Activated CD8-positive, alpha-beta memory T cell treated with anti-CD3 and anti-CD28 coated beads, Interleukin-2, amount 10 ng/mL, durations not matched to agents 7 days and 5 days (primary cell): Measurements from ENCODE around the gene PRR15L. TPM values are rescaled to one million over a fixed set of nuclear protein-coding genes. Genes with fewer than 3 reads are reported as not detected.
"Not testable (repeated sequence)": the region's sequence is repeated elsewhere in the genome, so short reads cannot be mapped to it uniquely, and the experiment has no call there.

Source experiments
- ATAC-seq: fragments of 150-1000 bp; cut with Tn5 transposase; one replicate; pipeline ENCODE4 v1.10.0; 2021; ENCODE audit warnings: moderate library complexity
- CTCF ChIA-PET: fragments of 350-600 bp; sonication (Branson Sonifier 250); formaldehyde crosslinking; loops from one replicate; lab custom pipeline; 2021; ENCODE audit warnings: antibody characterized with exemption; lab: Charles Lee
- DNase-seq: peaks from one replicate; pipeline ENCODE4 v3.0.0-alpha.2; 2020
- H3K27ac Mint-ChIP-seq: one replicate; pipeline ENCODE4 v1.8.0; 2021; ENCODE audit warnings: mild to moderate bottlenecking, mixed read lengths
- H3K27me3 Mint-ChIP-seq: one replicate; pipeline ENCODE4 v1.8.0; 2021; ENCODE audit warnings: mixed read lengths
- H3K36me3 Mint-ChIP-seq: one replicate; pipeline ENCODE4 v1.8.0; 2021; ENCODE audit warnings: mild to moderate bottlenecking, mixed read lengths
- H3K4me1 Mint-ChIP-seq: one replicate; pipeline ENCODE4 v1.8.0; 2021; ENCODE audit warnings: mixed read lengths
- H3K4me3 Mint-ChIP-seq: one replicate; pipeline ENCODE4 v1.8.0; 2021; ENCODE audit warnings: mild to moderate bottlenecking, moderate library complexity, mixed read lengths
- H3K9me3 Mint-ChIP-seq: one replicate; pipeline ENCODE4 v1.8.0; 2022; ENCODE audit warnings: low read depth, mixed read lengths
- total RNA-seq, 2 experiments: library from RNA; stranded (reverse); gene quantifications; one replicate each; pipeline ENCODE4 v1.2.3, GENCODE V29; 2021

Gene PRR15L
- not detected for total RNA-seq

GRCh38 chr17:47957591-47958490 is at the start of gene PRR15L:
PRR15L (minus strand) TSS chr17:47957883; CDS start chr17:47953234, 4,649 bp downstream.
- Mint-ChIP-seq H3K27me3 (no peaks in the 10 kb centered on the region), H3K9me3 (no peaks in the 10 kb centered on the region), H3K4me3 (no peak within 1 kb of the TSS), H3K4me1 (no peaks in the 10 kb centered on the region), H3K27ac (no peak within 1 kb of the TSS), H3K36me3 (no peaks in the 10 kb centered on the region)
- ATAC-seq (no peak), DNase-seq (no peak)
- CTCF ChIA-PET, result interaction anchor here (0.5 to 18.6 kb wide), 9 partner anchors 9 to 200 kb away, joined by 3 to 383 read pairs (median 3); partner anchors contain the start of genes CDK5RAP3 and SCRN2

GRCh38 chr17:48006936-48007709 is 49.4 kb upstream of the PRR15L start:
- H3K27ac Mint-ChIP-seq, result no peak overlapping the region
- H3K4me3 Mint-ChIP-seq, result no peak overlapping the region
- H3K9me3 Mint-ChIP-seq, result no peaks in the 10 kb centered on the region
- CTCF ChIA-PET, result interaction anchor here (0.8 to 3.1 kb wide), 4 partner anchors 11 to 60 kb away, joined by 3 to 14 read pairs (median 6); partner anchors contain the start of gene CDK5RAP3
- peaks cover 46% of the 10 kb centered on the region for H3K4me1 Mint-ChIP-seq
- ATAC-seq, result no peak
- DNase-seq, result no peak
- no peaks in the 10 kb centered on the region for H3K36me3 Mint-ChIP-seq
- peaks cover 28% of the 10 kb centered on the region for H3K27me3 Mint-ChIP-seq

GRCh38 chr17:48004983-48005382 is 47.3 kb upstream of the PRR15L start:
- no peak for DNase-seq
- no peaks in the 10 kb centered on the region for H3K36me3 Mint-ChIP-seq
- H3K4me1 Mint-ChIP-seq, result peaks cover 36% of the 10 kb centered on the region
- no peak for ATAC-seq
- CTCF ChIA-PET, result interaction anchor here (1.7 to 3.1 kb wide), 5 partner anchors 9 to 56 kb away, joined by 4 to 14 read pairs (median 8); partner anchors contain the start of gene CDK5RAP3
- no peak overlapping the region for H3K27ac Mint-ChIP-seq
- H3K4me3 Mint-ChIP-seq, result no peak overlapping the region
- peaks cover 21% of the 10 kb centered on the region for H3K27me3 Mint-ChIP-seq
- H3K9me3 Mint-ChIP-seq, result no peaks in the 10 kb centered on the region

GRCh38 chr17:48003417-48004151 is 45.9 kb upstream of the PRR15L start:
- Mint-ChIP-seq H3K36me3 (no peaks in the 10 kb centered on the region), H3K27me3 (peaks cover 17% of the 10 kb centered on the region), H3K4me1 (peaks cover 36% of the 10 kb centered on the region), H3K4me3 (no peak overlapping the region), H3K27ac (no peak overlapping the region), H3K9me3 (no peaks in the 10 kb centered on the region)
- ATAC-seq, result no peak
- CTCF ChIA-PET, result interaction anchor here (1.5 to 2.9 kb wide), 5 partner anchors 11 to 54 kb away, joined by 4 to 10 read pairs (median 7); partner anchors contain the start of gene CDK5RAP3
- DNase-seq, result no peak

GRCh38 chr17:48002916-48003416 is 45.3 kb upstream of the PRR15L start:
- Mint-ChIP-seq H3K9me3 (no peaks in the 10 kb centered on the region), H3K27ac (no peak overlapping the region), H3K27me3 (peaks cover 14% of the 10 kb centered on the region), H3K36me3 (no peaks in the 10 kb centered on the region), H3K4me1 (peaks cover 36% of the 10 kb centered on the region), H3K4me3 (no peak overlapping the region)
- ATAC-seq (no peak), DNase-seq (no peak)
- CTCF ChIA-PET, result interaction anchor here (1.5 to 2.9 kb wide), 5 partner anchors 12 to 54 kb away, joined by 4 to 10 read pairs (median 7); partner anchors contain the start of gene CDK5RAP3

GRCh38 chr17:48002266-48002915 is 44.7 kb upstream of the PRR15L start:
- Mint-ChIP-seq H3K4me1 (peaks cover 36% of the 10 kb centered on the region), H3K27me3 (peaks cover 14% of the 10 kb centered on the region), H3K4me3 (no peak overlapping the region), H3K36me3 (no peaks in the 10 kb centered on the region), H3K9me3 (no peaks in the 10 kb centered on the region), H3K27ac (no peak overlapping the region)
- DNase-seq (no peak), ATAC-seq (no peak)
- CTCF ChIA-PET, result interaction anchor here (2.1 to 2.9 kb wide), 2 partner anchors 16 to 24 kb away, joined by 7 to 10 read pairs; no protein-coding TSS in a partner anchor

GRCh38 chr17:48001657-48002056 is 44.0 kb upstream of the PRR15L start:
- not testable (repeated sequence) for ATAC-seq, DNase-seq, H3K4me3 Mint-ChIP-seq, H3K27me3 Mint-ChIP-seq, H3K36me3 Mint-ChIP-seq, H3K9me3 Mint-ChIP-seq, H3K27ac Mint-ChIP-seq
- peaks cover 36% of the 10 kb centered on the region for H3K4me1 Mint-ChIP-seq
- CTCF ChIA-PET, result interaction anchor here (0.8 kb wide), 2 partner anchors 9 to 30 kb away, joined by 3 to 4 read pairs; no protein-coding TSS in a partner anchor

- no peak for ATAC-seq
- no peak for DNase-seq
- H3K36me3 Mint-ChIP-seq, result no peaks in the 10 kb centered on the region
- H3K9me3 Mint-ChIP-seq, result no peaks in the 10 kb centered on the region
- H3K4me1 Mint-ChIP-seq, result peaks cover 34% of the 10 kb centered on the region
- no peak overlapping the region for H3K27ac Mint-ChIP-seq
- no peak overlapping the region for H3K4me3 Mint-ChIP-seq
- CTCF ChIA-PET, result interaction anchor here (0.8 to 3.2 kb wide), 4 partner anchors 10 to 29 kb away, joined by 3 to 17 read pairs (median 4); no protein-coding TSS in a partner anchor
- peaks cover 11% of the 10 kb centered on the region for H3K27me3 Mint-ChIP-seq
These were observed 43.5 kb upstream of the PRR15L start for GRCh38 chr17:48001197-48001596.

- peak; percentile 43 for ATAC-seq
- peaks cover 15% of the 10 kb centered on the region for H3K27me3 Mint-ChIP-seq
These were observed 41.9 kb upstream of the PRR15L start for GRCh38 chr17:47999582-47999981.

GRCh38 chr17:47998044-47998443 is 40.4 kb upstream of the PRR15L start:
- DNase-seq (no peak), ATAC-seq (no peak)
- H3K27ac Mint-ChIP-seq, result no peak overlapping the region
- CTCF ChIA-PET, result interaction anchor here (1.1 to 3.2 kb wide), 4 partner anchors 12 to 27 kb away, joined by 4 to 17 read pairs (median 6); partner anchors contain the start of gene CDK5RAP3
- H3K36me3 Mint-ChIP-seq, result no peaks in the 10 kb centered on the region
- H3K4me1 Mint-ChIP-seq, result peaks cover 10% of the 10 kb centered on the region
- H3K4me3 Mint-ChIP-seq, result no peak overlapping the region
- peaks cover 12% of the 10 kb centered on the region for H3K27me3 Mint-ChIP-seq
- H3K9me3 Mint-ChIP-seq, result no peaks in the 10 kb centered on the region

More at GRCh38 chr17:47999582-47999981, 41.9 kb upstream of the PRR15L start:
- CTCF ChIA-PET, result interaction anchor here (0.8 to 3.2 kb wide), 10 partner anchors 10 to 80 kb away, joined by 3 to 17 read pairs (median 3); partner anchors contain the start of gene CDK5RAP3
- H3K4me3 Mint-ChIP-seq, result no peak overlapping the region
- no peaks in the 10 kb centered on the region for H3K36me3 Mint-ChIP-seq
- no peaks in the 10 kb centered on the region for H3K9me3 Mint-ChIP-seq
- no peak for DNase-seq
- peaks cover 20% of the 10 kb centered on the region for H3K4me1 Mint-ChIP-seq
- H3K27ac Mint-ChIP-seq, result no peak overlapping the region

- CTCF ChIA-PET, result no interaction called here
- no peaks in the 10 kb centered on the region for H3K36me3 Mint-ChIP-seq
- ATAC-seq (no peak), DNase-seq (no peak)
- H3K27ac Mint-ChIP-seq, result no peak overlapping the region
- no peak overlapping the region for H3K4me3 Mint-ChIP-seq
- peaks cover 5% of the 10 kb centered on the region for H3K4me1 Mint-ChIP-seq
- H3K9me3 Mint-ChIP-seq, result no peaks in the 10 kb centered on the region
- H3K27me3 Mint-ChIP-seq, result peaks cover 15% of the 10 kb centered on the region
These were observed 39.9 kb upstream of the PRR15L start for GRCh38 chr17:47997586-47997985.

GRCh38 chr17:47996201-47996600 is 38.5 kb upstream of the PRR15L start:
- no peak overlapping the region for H3K4me3 Mint-ChIP-seq
- peaks cover 19% of the 10 kb centered on the region for H3K27me3 Mint-ChIP-seq
- no peaks in the 10 kb centered on the region for H3K36me3 Mint-ChIP-seq
- ATAC-seq (no peak), DNase-seq (no peak)
- CTCF ChIA-PET, result interaction anchor here (1.2 to 1.7 kb wide), 2 partner anchors 9 to 22 kb away, joined by 3 to 5 read pairs; no protein-coding TSS in a partner anchor
- no peaks in the 10 kb centered on the region for H3K9me3 Mint-ChIP-seq
- H3K4me1 Mint-ChIP-seq, result no peaks in the 10 kb centered on the region
- H3K27ac Mint-ChIP-seq, result no peak overlapping the region
